ENCODE results near the gene CDADC1. TPM values are rescaled to one million over a fixed set of nuclear protein-coding genes. Genes with fewer than 3 reads are reported as not detected.
"Not testable (repeated sequence)": the region's sequence is repeated elsewhere in the genome, so short reads cannot be mapped to it uniquely, and the experiment has no call there.

Gene CDADC1
- total RNA-seq, 8 experiments from 2014 or later = 5.3 to 16.0 (median 8.2) TPM

DNA sequence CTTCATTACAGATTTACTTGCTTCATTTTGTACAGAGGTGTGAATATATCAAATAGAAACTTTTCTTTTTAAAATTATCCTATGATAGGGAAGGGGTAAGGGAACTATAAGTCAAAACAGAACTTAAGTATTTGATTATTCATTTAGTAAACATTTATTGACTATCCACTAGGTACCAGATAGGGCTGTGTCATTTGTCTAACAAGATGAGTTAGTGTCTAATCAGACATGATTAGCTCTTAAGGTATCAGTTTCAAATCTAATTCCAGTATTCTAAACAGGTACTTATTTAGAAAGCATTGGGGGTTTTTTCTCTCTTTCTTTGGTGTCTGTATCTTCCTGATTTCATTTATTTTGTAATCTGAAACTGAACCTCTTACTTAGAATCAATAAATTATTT is 32.2 kb downstream of the CDADC1 start:
- Histone ChIP-seq H3K27ac (no peak overlapping the region), H3K4me3 (no peak overlapping the region), H3K4me1 (replicated peaks in 1 of 2) (no peaks in the 10 kb centered on the region)
- in situ Hi-C loops (cut with MboI; ENCODE audit: low pct_unique_long_range_greater_than_20kb in 2 of 9, low sequenced_read_pairs in 9 of 9, unreplicated experiment in 9 of 9) = loop anchor here in 1 of 9 experiments (25.0 kb wide), 1 partner anchor 332 kb away; no protein-coding TSS in a partner anchor
- no peak for ATAC-seq (replicated peaks in 6 of 8)

DNA sequence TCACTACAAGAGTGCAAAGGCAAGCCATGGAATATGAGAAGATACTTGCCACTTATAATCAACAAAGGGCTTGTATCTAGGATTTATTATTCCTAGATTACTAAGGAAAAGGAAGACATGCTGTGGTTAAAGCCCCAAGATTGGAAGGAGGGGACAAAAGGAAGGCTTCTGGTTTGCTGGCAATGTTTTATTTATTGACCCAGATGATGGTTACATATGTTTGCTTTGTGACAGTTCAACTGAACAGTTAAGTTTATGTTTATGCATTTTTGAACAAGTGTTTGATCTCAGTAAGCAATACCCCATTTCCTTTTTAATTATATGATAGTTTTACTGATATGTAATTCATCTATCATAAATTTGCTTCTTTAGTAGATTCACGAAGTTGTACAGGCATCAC is 40.3 kb downstream of the CDADC1 start:
- H3K4me1 ChIP-seq (replicated peaks in 1 of 2) = no peaks in the 10 kb centered on the region
- WGBS, 10 experiments = 50 to 100% (median 90%) methylated on average over 1 of the region's 1 CpG; no CpG with 5 or more reads in 1 of the 10 experiments
- no peak overlapping the region for H3K4me3 ChIP-seq
- H3K27ac ChIP-seq = no peak overlapping the region
- in situ Hi-C loops (cut with MboI; ENCODE audit: low pct_unique_long_range_greater_than_20kb in 2 of 9, low sequenced_read_pairs in 9 of 9, unreplicated experiment in 9 of 9) = loop anchor here in 1 of 9 experiments (25.0 kb wide), 1 partner anchor 324 kb away; no protein-coding TSS in a partner anchor
- ATAC-seq (replicated peaks in 6 of 8) = no peak

DNA sequence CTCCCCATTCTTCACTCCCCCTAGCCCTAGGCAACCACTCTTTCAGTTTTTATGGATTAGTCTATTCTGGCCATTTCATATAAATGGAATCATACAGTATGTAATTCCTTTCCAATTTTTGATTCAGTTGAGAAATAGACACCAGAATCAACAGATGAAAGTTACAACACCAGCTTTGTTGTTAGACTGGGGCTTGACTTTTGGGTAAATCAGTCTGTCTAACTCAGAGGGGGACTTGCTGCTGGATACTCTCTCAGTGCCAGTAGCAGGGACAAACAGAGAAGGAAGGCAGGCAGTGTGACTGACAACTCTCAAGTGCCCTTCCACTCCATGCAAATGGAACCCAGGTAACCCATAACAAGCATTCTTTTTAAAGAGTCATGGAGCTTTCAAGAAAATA is 40.7 kb downstream of the CDADC1 start:
- Histone ChIP-seq H3K4me3 (no peak overlapping the region), H3K27ac (no peak overlapping the region), H3K4me1 (replicated peaks in 1 of 2) (no peaks in the 10 kb centered on the region)
- ATAC-seq (replicated peaks in 6 of 8) = no peak
- in situ Hi-C loops (cut with MboI; ENCODE audit: low pct_unique_long_range_greater_than_20kb in 2 of 9, low sequenced_read_pairs in 9 of 9, unreplicated experiment in 9 of 9) = loop anchor here in 1 of 9 experiments (25.0 kb wide), 1 partner anchor 324 kb away; no protein-coding TSS in a partner anchor

DNA sequence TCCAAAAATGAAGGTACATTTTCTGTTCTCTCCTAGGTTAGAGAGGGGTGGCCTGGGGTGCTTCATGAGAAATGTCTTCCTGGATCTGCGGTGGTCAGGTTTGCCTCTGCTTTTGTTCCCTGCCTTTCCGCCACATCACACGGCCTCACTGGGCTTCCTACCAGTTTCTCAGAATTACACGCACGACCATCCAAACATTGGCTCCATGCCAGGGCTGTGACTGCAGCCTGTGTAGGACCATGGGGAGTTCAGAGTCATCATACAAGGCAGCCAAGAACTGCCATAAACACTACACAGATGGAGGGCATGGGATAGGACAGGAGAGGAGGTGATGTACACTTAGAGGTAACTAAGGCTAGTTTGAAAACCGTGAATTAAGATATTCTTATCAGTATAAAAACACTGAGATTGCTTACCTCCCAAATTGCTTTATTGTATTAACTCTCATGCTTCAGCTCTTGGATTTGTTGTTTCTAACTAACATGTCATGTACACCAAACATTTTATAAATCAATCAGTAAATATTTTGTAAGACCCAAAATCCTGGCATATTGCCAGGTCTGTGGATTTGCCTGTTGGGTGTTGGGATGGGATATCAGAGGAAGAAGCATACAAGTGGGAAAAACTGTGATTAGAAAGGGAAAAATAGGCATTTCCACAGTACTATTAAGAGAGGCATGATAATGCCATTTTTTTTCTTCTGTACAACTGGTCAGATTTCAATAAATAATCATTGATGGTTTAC is 45.2 kb downstream of the CDADC1 start:
- WGBS, 10 experiments = 60 to 100% (median 64%) methylated on average over 1 to 6 of the region's 6 CpGs; no CpG with 5 or more reads in 2 of the 10 experiments
- in situ Hi-C loops (cut with MboI; ENCODE audit: low pct_unique_long_range_greater_than_20kb in 2 of 9, low sequenced_read_pairs in 9 of 9, unreplicated experiment in 9 of 9) = loop anchor here in 1 of 9 experiments (25.0 kb wide), 1 partner anchor 319 kb away; no protein-coding TSS in a partner anchor

DNA sequence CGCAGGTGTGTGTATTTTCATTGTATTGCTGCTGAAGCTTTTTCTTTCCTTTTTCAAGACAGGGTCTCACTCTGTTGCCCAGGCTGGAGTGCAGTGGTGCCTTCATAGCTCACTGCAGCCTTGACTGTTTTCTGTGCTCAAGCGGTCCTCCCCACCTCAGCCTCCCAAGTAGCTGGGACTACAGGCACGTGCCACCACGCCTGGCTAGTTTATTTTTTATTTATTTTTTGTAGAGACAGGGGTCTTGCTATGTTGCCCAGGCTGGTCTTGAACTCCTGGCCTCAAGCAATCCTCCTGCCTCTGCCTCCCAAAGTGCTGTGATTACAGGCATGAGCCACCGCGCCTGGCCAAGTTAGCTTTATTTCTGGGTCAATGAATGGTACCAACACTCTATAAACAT is 47.0 kb downstream of the CDADC1 start:
- WGBS, 10 experiments = 88 to 100% (median 100%) methylated on average over 1 to 4 of the region's 6 CpGs; no CpG with 5 or more reads in 3 of the 10 experiments
- H3K4me3 ChIP-seq; ATAC-seq (replicated peaks in 6 of 8); H3K27ac ChIP-seq; H3K4me1 ChIP-seq (replicated peaks in 1 of 2): not testable (repeated sequence)
- in situ Hi-C loops (cut with MboI; ENCODE audit: low pct_unique_long_range_greater_than_20kb in 2 of 9, low sequenced_read_pairs in 9 of 9, unreplicated experiment in 9 of 9) = loop anchor here in 1 of 9 experiments (25.0 kb wide), 1 partner anchor 318 kb away; no protein-coding TSS in a partner anchor

More for the DNA sequence above, 45.2 kb downstream of the CDADC1 start:
- peak in 5 of 8 experiments; percentile 37 to 98 (median 88) for ATAC-seq (replicated peaks in 6 of 8)
- Histone ChIP-seq H3K4me1 (replicated peaks in 1 of 2) (no peaks in the 10 kb centered on the region), H3K27ac (no peak overlapping the region), H3K4me3 (no peak overlapping the region)

DNA sequence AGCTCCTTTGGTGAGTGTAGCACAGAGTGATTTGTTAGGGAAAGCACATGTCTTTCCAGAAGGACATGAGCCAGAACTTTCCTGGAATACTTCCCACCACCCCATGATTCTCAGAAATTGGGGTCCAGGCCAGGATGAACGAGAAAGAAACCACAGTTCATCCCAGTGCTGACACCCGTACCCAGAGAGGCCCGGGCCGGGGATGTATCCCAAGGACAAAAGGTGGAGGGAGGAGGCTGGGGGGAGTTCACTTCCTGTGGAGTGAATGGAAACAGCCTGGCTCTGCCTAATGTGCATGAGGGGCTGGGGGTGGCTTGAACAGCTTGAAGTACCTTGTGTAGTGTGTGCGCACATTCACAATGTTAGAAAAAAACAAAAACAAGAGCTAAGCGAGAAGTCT is 47.5 kb downstream of the CDADC1 start:
- in situ Hi-C loops (cut with MboI; ENCODE audit: low pct_unique_long_range_greater_than_20kb in 2 of 9, low sequenced_read_pairs in 9 of 9, unreplicated experiment in 9 of 9) = loop anchor here in 1 of 9 experiments (25.0 kb wide), 1 partner anchor 317 kb away; no protein-coding TSS in a partner anchor

DNA sequence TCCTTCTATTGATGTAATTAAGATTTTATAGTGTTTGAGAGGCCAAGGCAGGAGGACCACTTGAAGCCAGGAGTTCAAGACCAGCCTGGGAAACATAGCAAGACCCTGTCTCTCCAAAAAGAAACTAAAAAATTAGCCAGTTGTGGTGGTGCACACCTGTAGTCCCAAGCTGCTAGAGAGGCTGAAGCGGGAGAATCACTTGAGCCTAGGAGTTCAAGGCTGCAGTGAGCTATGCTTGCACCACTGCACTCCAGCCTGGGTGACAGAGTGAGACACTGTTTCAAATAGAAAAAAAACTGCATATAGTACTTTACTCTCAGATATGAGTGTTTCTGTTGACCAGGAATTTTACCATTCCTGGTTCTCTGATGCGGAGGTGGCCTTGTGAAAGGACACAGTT is 48.9 kb downstream of the CDADC1 start:
- ATAC-seq (replicated peaks in 6 of 8) = no peak
- 60 to 100% (median 95%) methylated on average over 1 to 2 of the region's 2 CpGs; no CpG with 5 or more reads in 3 of the 10 experiments for WGBS, 10 experiments
- Histone ChIP-seq H3K4me1 (replicated peaks in 1 of 2) (peaks cover 0 to 3% of the 10 kb centered on the region in 2 donors), H3K4me3 (no peak overlapping the region), H3K27ac (no peak overlapping the region)
- in situ Hi-C loops (cut with MboI; ENCODE audit: low pct_unique_long_range_greater_than_20kb in 2 of 9, low sequenced_read_pairs in 9 of 9, unreplicated experiment in 9 of 9) = loop anchor here in 1 of 9 experiments (25.0 kb wide), 1 partner anchor 316 kb away; no protein-coding TSS in a partner anchor

More for the DNA sequence above, 47.5 kb downstream of the CDADC1 start:
- WGBS, 10 experiments = 0 to 100% (median 73%) methylated on average over 1 to 5 of the region's 6 CpGs; no CpG with 5 or more reads in 4 of the 10 experiments
- Histone ChIP-seq H3K4me3 (no peak overlapping the region), H3K4me1 (replicated peaks in 1 of 2) (no peaks in the 10 kb centered on the region), H3K27ac (no peak overlapping the region)
- ATAC-seq (replicated peaks in 6 of 8) = no peak

DNA sequence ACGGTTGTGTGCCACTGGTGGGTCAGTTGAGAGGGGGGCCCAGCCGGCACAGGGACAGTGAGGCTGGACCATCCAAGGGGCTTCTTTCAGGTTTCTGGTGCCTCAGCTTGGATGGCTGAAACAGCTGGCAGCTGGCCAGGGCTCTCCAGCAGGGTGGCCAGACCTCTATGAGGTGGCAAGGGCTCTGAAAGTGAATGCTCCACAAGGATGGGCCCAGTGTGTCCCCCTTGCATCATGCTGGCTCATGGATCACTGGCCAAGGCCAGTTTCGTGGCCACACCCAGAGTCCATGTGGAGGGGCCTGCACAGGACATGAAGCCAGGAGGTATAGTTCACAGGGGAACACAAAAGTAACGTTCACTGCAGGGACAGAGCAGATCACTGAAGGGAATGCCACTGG is 49.6 kb downstream of the CDADC1 start:
- WGBS, 10 experiments = 75 to 100% (median 82%) methylated on average over 1 to 3 of the region's 4 CpGs; no CpG with 5 or more reads in 6 of the 10 experiments
- no peak for ATAC-seq (replicated peaks in 6 of 8)
- Histone ChIP-seq H3K4me1 (replicated peaks in 1 of 2) (peaks cover 0 to 7% of the 10 kb centered on the region in 2 donors), H3K27ac (no peak overlapping the region), H3K4me3 (no peak overlapping the region)
- in situ Hi-C loops (cut with MboI; ENCODE audit: low pct_unique_long_range_greater_than_20kb in 2 of 9, low sequenced_read_pairs in 9 of 9, unreplicated experiment in 9 of 9) = loop anchor here in 1 of 9 experiments (25.0 kb wide), 1 partner anchor 315 kb away; no protein-coding TSS in a partner anchor

DNA sequence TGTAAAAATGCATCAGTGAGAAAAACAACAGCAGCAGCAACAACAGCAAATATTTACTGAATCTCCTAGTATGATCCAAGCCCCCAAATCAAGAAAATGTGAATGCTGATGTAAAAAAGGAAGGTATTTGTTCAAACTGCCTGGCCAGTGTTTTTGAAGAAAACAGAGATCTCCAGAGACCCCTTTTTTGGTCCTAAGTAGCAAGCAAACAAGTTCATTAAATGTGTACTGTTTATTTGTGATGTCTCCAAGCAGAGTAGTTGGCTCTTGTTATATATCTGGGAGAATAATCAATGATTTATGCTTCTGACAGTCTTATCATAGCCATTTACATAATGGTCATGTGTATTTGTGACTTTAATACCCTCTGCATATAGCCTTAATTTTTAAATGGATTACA is 50.7 kb downstream of the CDADC1 start:
- Histone ChIP-seq H3K27ac (no peak overlapping the region), H3K4me1 (replicated peaks in 1 of 2) (peaks cover 0 to 7% of the 10 kb centered on the region in 2 donors), H3K4me3 (no peak overlapping the region)
- in situ Hi-C loops (cut with MboI; ENCODE audit: low pct_unique_long_range_greater_than_20kb in 2 of 9, low sequenced_read_pairs in 9 of 9, unreplicated experiment in 9 of 9) = loop anchor here in 1 of 9 experiments (25.0 kb wide), 1 partner anchor 314 kb away; no protein-coding TSS in a partner anchor
- peak in 1 of 8 experiments; percentile 34 for ATAC-seq (replicated peaks in 6 of 8)

DNA sequence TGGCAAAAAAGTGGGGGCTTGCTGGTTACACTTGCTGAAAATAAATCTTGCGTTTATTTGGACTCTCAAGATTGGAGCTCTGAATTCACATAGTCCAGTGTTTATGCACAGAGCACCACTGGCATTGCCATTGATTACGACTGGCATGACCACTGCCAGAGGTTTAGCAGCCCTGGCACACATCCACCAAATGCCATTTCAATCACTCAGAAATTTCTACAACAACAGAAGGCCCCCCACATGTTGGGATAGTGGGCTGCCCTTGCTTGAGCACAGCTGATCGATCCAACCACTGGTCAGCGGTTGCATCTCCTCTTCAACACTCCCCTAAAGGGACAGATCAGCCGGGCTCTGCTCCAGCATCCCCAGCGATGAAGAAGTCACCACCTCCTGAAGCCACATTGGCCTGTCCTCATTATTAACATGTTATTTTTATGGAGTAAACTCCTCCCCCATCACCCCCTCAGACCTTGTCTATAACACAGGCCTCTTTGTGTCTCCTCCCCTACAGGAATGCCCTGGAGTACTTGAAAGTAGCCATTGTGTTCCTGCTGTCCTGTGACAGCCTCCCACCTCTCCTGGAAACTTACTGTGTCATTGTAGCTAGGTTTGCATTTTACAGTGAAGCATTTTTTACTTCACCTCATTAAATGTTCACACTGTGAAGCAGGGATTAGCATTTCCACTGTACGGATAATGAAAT is 51.3 kb downstream of the CDADC1 start:
- WGBS, 10 experiments = 32 to 100% (median 65%) methylated on average over 2 to 4 of the region's 7 CpGs; no CpG with 5 or more reads in 2 of the 10 experiments
- Histone ChIP-seq H3K27ac (no peak overlapping the region), H3K4me1 (replicated peaks in 1 of 2) (peaks cover 0 to 7% of the 10 kb centered on the region in 2 donors), H3K4me3 (no peak overlapping the region)
- in situ Hi-C loops (cut with MboI; ENCODE audit: low pct_unique_long_range_greater_than_20kb in 2 of 9, low sequenced_read_pairs in 9 of 9, unreplicated experiment in 9 of 9) = loop anchor here in 1 of 9 experiments (25.0 kb wide), 1 partner anchor 313 kb away; no protein-coding TSS in a partner anchor
- ATAC-seq (replicated peaks in 6 of 8) = peak in 4 of 8 experiments; percentile 13 to 56 (median 28)

DNA sequence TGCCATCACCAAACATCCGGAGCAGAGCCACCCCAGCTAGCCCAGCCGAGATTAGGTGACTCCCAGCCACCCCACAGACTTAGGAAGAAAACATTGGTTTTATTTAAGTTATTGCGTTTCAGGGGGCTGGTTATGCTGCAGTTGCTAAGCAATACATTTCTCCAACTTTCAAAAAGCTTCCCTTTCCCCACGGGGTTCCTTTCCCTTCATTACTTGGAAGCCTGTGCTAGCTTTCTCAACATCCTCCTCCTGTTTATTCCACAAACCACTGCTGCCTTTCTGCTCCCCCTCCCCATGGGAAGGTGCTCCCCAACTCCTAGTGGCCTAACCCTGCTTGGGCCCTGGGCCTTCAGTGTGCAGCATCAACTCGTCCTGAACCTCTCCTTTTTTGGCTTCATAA is 52.6 kb downstream of the CDADC1 start:
- peaks cover 0 to 7% of the 10 kb centered on the region in 2 donors for H3K4me1 ChIP-seq (replicated peaks in 1 of 2)
- in situ Hi-C loops (cut with MboI; ENCODE audit: low pct_unique_long_range_greater_than_20kb in 2 of 9, low sequenced_read_pairs in 9 of 9, unreplicated experiment in 9 of 9) = loop anchor here in 7 of 9 experiments (10.0 to 25.0 kb wide), 4 partner anchors 137 to 315 kb away; partner anchors contain the start of genes CAB39L (in 1 of the 7) and SETDB2 (in 1 of the 7)
- 25 to 76% (median 64%) methylated on average over 1 to 5 of the region's 5 CpGs; no CpG with 5 or more reads in 2 of the 10 experiments for WGBS, 10 experiments
- ATAC-seq (replicated peaks in 6 of 8) = no peak
- H3K4me3 ChIP-seq = no peak overlapping the region
- H3K27ac ChIP-seq = no peak overlapping the region

DNA sequence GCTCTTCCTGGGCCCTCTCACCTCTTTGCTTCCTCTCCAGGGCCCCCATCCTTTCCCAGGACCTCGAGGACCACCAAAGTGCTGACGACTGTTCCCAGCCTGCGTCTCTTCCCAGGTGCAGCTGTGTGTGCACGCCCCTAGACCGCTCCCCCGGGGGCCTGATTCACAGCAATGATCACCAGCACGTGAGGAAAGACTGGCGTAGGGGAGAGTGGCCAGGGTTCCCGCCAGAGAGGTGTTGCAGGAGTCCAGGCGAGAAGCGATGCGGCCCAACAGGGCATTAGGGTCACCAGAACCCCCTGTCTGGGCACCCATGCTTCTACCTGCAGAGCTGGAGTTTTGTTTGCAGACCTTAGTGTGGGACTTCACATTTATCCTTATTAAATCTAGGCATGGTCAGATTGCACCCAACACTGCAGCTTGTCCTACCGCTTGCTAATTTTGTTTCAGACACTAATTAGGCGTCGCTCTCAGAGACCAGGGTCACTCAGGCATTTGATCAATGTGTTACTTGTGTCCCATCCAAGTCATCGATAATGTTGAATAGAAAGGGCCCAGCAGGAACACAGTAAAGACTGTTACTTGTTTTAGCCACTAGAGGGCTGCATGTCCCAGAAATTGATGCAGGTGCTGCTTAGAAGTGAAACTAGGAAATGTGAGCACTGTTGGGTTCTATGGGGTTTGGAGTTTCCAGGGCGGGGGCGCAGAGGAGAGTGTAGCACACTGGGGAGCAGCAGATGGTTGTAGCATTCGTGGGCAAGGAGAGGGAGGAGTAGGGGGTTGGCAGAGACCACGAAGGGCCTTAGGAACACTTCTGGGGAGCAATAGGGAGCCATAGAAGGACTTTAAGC is 53.2 kb downstream of the CDADC1 start:
- peak; percentile 83 to 94 (median 86) for ATAC-seq (replicated peaks in 6 of 8)
- Histone ChIP-seq H3K4me3 (no peak overlapping the region), H3K27ac (no peak overlapping the region), H3K4me1 (replicated peaks in 1 of 2) (peaks cover 0 to 11% of the 10 kb centered on the region in 2 donors)
- in situ Hi-C loops (cut with MboI; ENCODE audit: low pct_unique_long_range_greater_than_20kb in 2 of 9, low sequenced_read_pairs in 9 of 9, unreplicated experiment in 9 of 9) = loop anchor here in 7 of 9 experiments (10.0 to 25.0 kb wide), 4 partner anchors 136 to 314 kb away; partner anchors contain the start of genes CAB39L (in 1 of the 7) and SETDB2 (in 1 of the 7)
- 0 to 60% (median 23%) methylated on average over 1 to 12 of the region's 20 CpGs; no CpG with 5 or more reads in 2 of the 10 experiments for WGBS, 10 experiments
